ENCODE measurements around the gene LRRN4CL.
A peak's percentile ranks its signal among the peaks of the same experiment; 100 is the strongest.

The LRRN4CL gene

GRCh38 chr11:62646825-62647608, 42.3 kb downstream of the LRRN4CL start:
- no peak for DNase-seq (ENCODE audit: low read depth in 3 of 3)

GRCh38 chr11:62645946-62646824, 43.1 kb downstream of the LRRN4CL start, which contains the start of gene GANAB:
GANAB (minus strand) TSS chr11:62646613; CDS start chr11:62646599, 14 bp downstream.
- DNase-seq (ENCODE audit: low read depth in 3 of 3), result peak; percentile 98 to 99 (median 99)

- DNase-seq (ENCODE audit: low read depth in 3 of 3), result no peak
Observed at GRCh38 chr11:62645671-62645945, 43.7 kb downstream of the LRRN4CL start.

- no peak for DNase-seq (ENCODE audit: low read depth in 3 of 3)
Observed at GRCh38 chr11:62644220-62644619, 45.1 kb downstream of the LRRN4CL start.
